ENCODE results near the gene FBXW10.
"Not testable (repeated sequence)": the region's sequence is repeated elsewhere in the genome, so short reads cannot be mapped to it uniquely, and the experiment has no call there.

DNA sequence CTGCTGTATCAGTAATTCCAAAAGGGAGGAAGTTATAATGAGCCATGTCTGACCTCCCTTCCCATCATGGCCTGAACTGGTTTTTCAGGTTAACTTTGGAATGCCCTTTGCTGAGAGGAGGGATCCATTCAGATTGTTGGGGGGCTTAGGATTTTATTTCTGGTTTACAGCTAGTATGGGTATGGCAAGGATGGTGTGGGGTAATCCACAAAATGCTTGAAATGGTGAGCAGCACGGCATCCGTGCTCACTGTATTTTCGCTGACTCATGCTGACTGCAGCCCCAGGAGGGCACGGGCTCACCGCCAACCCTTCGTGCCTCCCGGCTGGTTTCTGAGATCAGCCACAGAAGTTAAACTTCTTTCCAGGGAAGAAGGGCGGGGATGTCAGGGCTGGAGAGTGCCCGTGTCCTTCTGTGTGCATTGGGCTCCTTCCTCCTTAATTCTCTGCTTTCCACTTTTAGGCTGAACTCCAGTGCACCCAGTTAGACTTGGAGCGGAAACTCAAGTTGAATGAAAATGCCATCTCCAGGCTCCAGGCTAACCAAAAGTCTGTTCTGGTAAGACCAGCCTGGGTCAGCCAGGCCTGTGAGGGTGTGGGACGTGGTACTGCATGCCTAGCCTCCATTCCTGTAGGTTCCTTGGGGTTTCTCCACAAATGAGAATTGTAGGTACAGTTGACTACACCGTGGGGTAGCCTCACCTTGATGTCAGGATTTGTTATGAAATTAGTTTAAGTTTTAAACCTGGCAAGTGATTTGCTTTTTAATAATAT is 21.9 kb upstream of the FBXW10 start:
- TF ChIP-seq CTCF (IDR thresholded peaks at IDR 0.05; ENCODE audit: borderline replicate concordance, extremely low read depth, low read length, poor library complexity, severe bottlenecking); EZH2 (IDR thresholded peaks at IDR 0.05; ENCODE audit: borderline replicate concordance, low read depth, low read length, severe bottlenecking): not testable (repeated sequence)

Measured in DND-41 (cell line).